GM23338 (cell line): ENCODE data around the gene AMBRA1. TPM values are rescaled to one million over a fixed set of nuclear protein-coding genes. Genes with fewer than 3 reads are reported as not detected.

ENCODE experiments used
- ATAC-seq: fragments of 200-7000 bp; cut with Tn5 transposase; 3 replicates; pipeline ENCODE4 v1.9.1; 2020
- DNase-seq: peaks from one replicate; pipeline ENCODE4 v3.0.0-alpha.2; 2015; ENCODE audit warnings: low spot score
- H2AFZ ChIP-seq: fragments of 200-600 bp; sonication (generic); 2 replicates; pipeline ENCODE4 v1.8.0; 2016; ENCODE audit warnings: antibody characterized with exemption, mild to moderate bottlenecking, moderate library complexity
- H3F3A ChIP-seq: fragments of 200-600 bp; sonication (generic); replicated peaks from 2 replicates; pipeline ENCODE4 v1.8.0; 2017; ENCODE audit warnings: antibody characterized with exemption, mixed run types, low read depth
- H3K27ac ChIP-seq: fragments of 200-600 bp; sonication (generic); 2 replicates; pipeline ENCODE4 v1.6.1; 2016; ENCODE audit warnings: low read depth
- H3K27me3 ChIP-seq: fragments of 200-600 bp; sonication (generic); 2 replicates; pipeline ENCODE4 v1.8.0; 2016; ENCODE audit warnings: mild to moderate bottlenecking, mixed run types, moderate library complexity; ENCODE audit not compliant: insufficient read depth
- H3K36me3 ChIP-seq: fragments of 200-600 bp; sonication (generic); 2 replicates; pipeline ENCODE4 v1.8.0; 2016; ENCODE audit warnings: mild to moderate bottlenecking; ENCODE audit not compliant: insufficient read depth
- H3K4me1 ChIP-seq: fragments of 200-600 bp; sonication (generic); 2 replicates; pipeline ENCODE4 v1.8.0; 2016; ENCODE audit warnings: mild to moderate bottlenecking, moderate library complexity; ENCODE audit not compliant: insufficient read depth
- H3K4me2 ChIP-seq: fragments of 200-600 bp; sonication (generic); 2 replicates; pipeline ENCODE4 v1.7.1; 2017; ENCODE audit warnings: mixed run types
- H3K4me3 ChIP-seq: fragments of 200-600 bp; sonication (generic); 2 replicates; pipeline ENCODE4 v1.6.1; 2016; ENCODE audit warnings: mixed run types
- H3K79me2 ChIP-seq: fragments of 200-600 bp; sonication (generic); replicated peaks from 2 replicates; pipeline ENCODE4 v1.8.0; 2017; ENCODE audit warnings: mild to moderate bottlenecking; ENCODE audit not compliant: insufficient read depth
- H3K9me2 ChIP-seq: fragments of 200-600 bp; sonication (generic); 2 replicates; pipeline ENCODE4 v1.8.0; 2017; ENCODE audit not compliant: insufficient read depth
- H4K20me1 ChIP-seq: fragments of 200-600 bp; sonication (generic); replicated peaks from 2 replicates; pipeline ENCODE4 v1.8.0; 2017; ENCODE audit warnings: mild to moderate bottlenecking; ENCODE audit not compliant: insufficient read depth
- H3K27ac Mint-ChIP-seq: 2 replicates; pipeline ENCODE4 v1.8.0; 2020; ENCODE audit warnings: inconsistent platforms, mild to moderate bottlenecking, moderate library complexity, mixed read lengths
- H3K27me3 Mint-ChIP-seq: 3 replicates; pipeline ENCODE4 v1.8.0; 2022; ENCODE audit warnings: low read depth, mild to moderate bottlenecking, moderate library complexity, mixed read lengths, inconsistent platforms; ENCODE audit not compliant: insufficient read depth, poor library complexity
- H3K36me3 Mint-ChIP-seq: 3 replicates; pipeline ENCODE4 v1.8.0; 2021; ENCODE audit warnings: low read depth, mild to moderate bottlenecking, inconsistent platforms, moderate library complexity, mixed read lengths
- H3K4me1 Mint-ChIP-seq: 3 replicates; pipeline ENCODE4 v1.8.0; 2020; ENCODE audit warnings: mild to moderate bottlenecking, inconsistent platforms, mixed read lengths
- H3K4me3 Mint-ChIP-seq: 3 replicates; pipeline ENCODE4 v1.8.0; 2021; ENCODE audit warnings: moderate library complexity, mild to moderate bottlenecking, inconsistent platforms, mixed read lengths
- H3K9me3 Mint-ChIP-seq: 3 replicates; pipeline ENCODE4 v1.8.0; 2020; ENCODE audit warnings: moderate library complexity, mild to moderate bottlenecking, inconsistent platforms, mixed read lengths
- CREB1 ChIP-seq: fragments of 250-450 bp; sonication (Bioruptor Pico); IDR thresholded peaks from 2 replicates; pipeline ENCODE4 v1.5.0; 2020; ENCODE audit warnings: low read depth, mild to moderate bottlenecking, moderate library complexity
- CTCF ChIP-seq, 2 experiments: fragments of 200-600 bp in 1 of 2; sonication (generic) in 1 of 2; conservative IDR thresholded peaks; 2 replicates each; pipeline versions ENCODE4 v1.5.1 to v1.6.1; 2016 to 2017; ENCODE audit warnings: antibody characterized with exemption in 2 of 2, low read depth in 2 of 2, mild to moderate bottlenecking in 2 of 2, moderate library complexity in 1 of 2
- ETS1 ChIP-seq: IDR thresholded peaks from 2 replicates; pipeline ENCODE4 v1.6.1; 2016; ENCODE audit warnings: antibody characterized with exemption
- EZH2 ChIP-seq: fragments of 200-600 bp; sonication (generic); IDR thresholded peaks from one replicate; pipeline ENCODE4 v1.8.0; 2017; ENCODE audit warnings: antibody characterized with exemption, mild to moderate bottlenecking, low read depth; ENCODE audit not compliant: unreplicated experiment
- EZH2phosphoT487 ChIP-seq: fragments of 200-600 bp; sonication (generic); IDR thresholded peaks from one replicate; pipeline ENCODE4 v1.8.1; 2018; ENCODE audit warnings: antibody characterized with exemption; ENCODE audit not compliant: unreplicated experiment
- JUNB ChIP-seq: IDR thresholded peaks from one replicate; pipeline ENCODE4 v1.6.1; 2016; ENCODE audit warnings: antibody characterized with exemption; ENCODE audit not compliant: unreplicated experiment
- POLR2AphosphoS5 ChIP-seq: IDR thresholded peaks from 2 replicates; pipeline ENCODE4 v1.6.1; 2016; ENCODE audit warnings: antibody characterized with exemption, low read depth
- REST ChIP-seq: IDR thresholded peaks from one replicate; pipeline ENCODE4 v1.6.1; 2018; ENCODE audit warnings: antibody characterized with exemption; ENCODE audit not compliant: unreplicated experiment
- STAT1 ChIP-seq: IDR thresholded peaks from one replicate; pipeline ENCODE4 v1.6.1; 2016; ENCODE audit warnings: antibody characterized with exemption; ENCODE audit not compliant: unreplicated experiment
- ZNF114 ChIP-seq: fragments of 250-450 bp; sonication (Bioruptor Pico); IDR thresholded peaks from 2 replicates; pipeline ENCODE4 v1.5.0; 2020; ENCODE audit warnings: mild to moderate bottlenecking, moderate library complexity
- polyA plus RNA-seq: library from polyadenylated mRNA; unstranded; fragments of >200 nt; fragmentation: Nextera tagmentation; extraction: Ambion mirVana; gene quantifications from 2 replicates; pipeline ENCODE4 v1.2.1, GENCODE V29; 2016
- total RNA-seq: library from RNA; depleted of rRNA; stranded (reverse); fragments of >200 nt; shearing (Covaris generic); gene quantifications from 2 replicates; pipeline ENCODE4 v1.2.3, GENCODE V29; 2014

Gene AMBRA1
- total and polyA plus RNA-seq, 2 experiments from 2014 or later, result 8.3 to 34.8 TPM

- no peak overlapping the region for H3K4me3 ChIP-seq
- Mint-ChIP-seq H3K4me3 (no peak overlapping the region), H3K36me3 (no peaks in the 10 kb centered on the region), H3K27ac (no peak overlapping the region), H3K4me1 (no peaks in the 10 kb centered on the region), H3K27me3 (no peaks in the 10 kb centered on the region), H3K9me3 (no peaks in the 10 kb centered on the region)
- no peak for TF ChIP-seq ETS1
- TF ChIP-seq JUNB, result no peak
- no peak for TF ChIP-seq REST
- no peak for TF ChIP-seq CTCF (conservative IDR thresholded peaks at IDR 0.05; ENCODE audit: low read depth in 2 of 2)
- no peak for TF ChIP-seq ZNF114 (CRISPR knock-in tag)
- TF ChIP-seq EZH2, result no peak
- TF ChIP-seq CREB1 (CRISPR knock-in tag), result no peak
- TF ChIP-seq POLR2AphosphoS5, result no peak
- no peak for TF ChIP-seq EZH2phosphoT487
- no peak for TF ChIP-seq STAT1
- no peak overlapping the region for H3K27ac ChIP-seq
- H3K4me2 ChIP-seq, result no peak overlapping the region
- no peaks in the 10 kb centered on the region for H3F3A ChIP-seq
- no peaks in the 10 kb centered on the region for H3K9me2 ChIP-seq
- no peak overlapping the region for H2AFZ ChIP-seq
- peaks cover 5% of the 10 kb centered on the region; the same call in 1 of the 2 replicates for H3K79me2 ChIP-seq
- no peaks in the 10 kb centered on the region for H3K4me1 ChIP-seq
- ATAC-seq, result no peak; the same call in 1 of the 3 replicates
- no peaks in the 10 kb centered on the region for H3K27me3 ChIP-seq
- peaks cover 1% of the 10 kb centered on the region; the same call in 1 of the 2 replicates for H4K20me1 ChIP-seq
- DNase-seq, result no peak
- no peaks in the 10 kb centered on the region for H3K36me3 ChIP-seq
Measured at GRCh38 chr11:46475926-46476545, 117.8 kb downstream of the AMBRA1 start.
